Transverse colon (tissue), 3 donors: Measurements from ENCODE around the gene SLC37A3.

Experiments
- POLR2A ChIP-seq: fragments of 450-650 bp; IDR thresholded peaks from one replicate; pipeline ENCODE4 v1.6.1; 2016; ENCODE audit warnings: antibody characterized with exemption, mild to moderate bottlenecking, moderate library complexity
- TF ChIP-seq, protein P1 (sequence below), 5 experiments: fragments of 200-600 bp in 3 of 5; fragments of 450-650 bp in 2 of 5; sonication (generic) in 3 of 5; IDR thresholded peaks; 1 replicate in 2 of 5; 2 replicates in 3 of 5; pipeline ENCODE4 v1.5.1; 2016 to 2017; ENCODE audit warnings: antibody characterized with exemption in 5 of 5, inconsistent platforms in 3 of 5, mild to moderate bottlenecking in 2 of 5, moderate library complexity in 1 of 5

DNA sequence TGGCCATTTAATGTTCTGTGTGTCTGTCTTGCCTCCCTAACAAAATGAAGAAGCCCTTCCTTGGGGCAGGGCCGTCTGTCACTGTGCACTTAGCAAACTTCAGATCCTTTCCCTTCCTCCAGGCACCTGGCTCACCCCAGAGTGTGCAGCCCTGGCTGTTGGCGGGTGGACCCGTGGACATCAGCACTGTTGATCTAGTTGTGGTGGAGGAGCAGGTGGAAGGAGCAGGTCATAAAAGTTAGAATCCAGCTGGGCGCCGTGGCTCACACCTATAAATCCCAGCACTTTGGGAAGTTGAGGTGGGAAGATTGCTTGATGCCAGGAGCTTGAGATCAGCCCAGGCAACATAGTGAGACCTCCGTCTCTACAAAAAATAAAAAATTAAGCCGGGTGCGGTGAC is 18.2 kb upstream of the SLC37A3 start:
- TF ChIP-seq, protein P1, sequence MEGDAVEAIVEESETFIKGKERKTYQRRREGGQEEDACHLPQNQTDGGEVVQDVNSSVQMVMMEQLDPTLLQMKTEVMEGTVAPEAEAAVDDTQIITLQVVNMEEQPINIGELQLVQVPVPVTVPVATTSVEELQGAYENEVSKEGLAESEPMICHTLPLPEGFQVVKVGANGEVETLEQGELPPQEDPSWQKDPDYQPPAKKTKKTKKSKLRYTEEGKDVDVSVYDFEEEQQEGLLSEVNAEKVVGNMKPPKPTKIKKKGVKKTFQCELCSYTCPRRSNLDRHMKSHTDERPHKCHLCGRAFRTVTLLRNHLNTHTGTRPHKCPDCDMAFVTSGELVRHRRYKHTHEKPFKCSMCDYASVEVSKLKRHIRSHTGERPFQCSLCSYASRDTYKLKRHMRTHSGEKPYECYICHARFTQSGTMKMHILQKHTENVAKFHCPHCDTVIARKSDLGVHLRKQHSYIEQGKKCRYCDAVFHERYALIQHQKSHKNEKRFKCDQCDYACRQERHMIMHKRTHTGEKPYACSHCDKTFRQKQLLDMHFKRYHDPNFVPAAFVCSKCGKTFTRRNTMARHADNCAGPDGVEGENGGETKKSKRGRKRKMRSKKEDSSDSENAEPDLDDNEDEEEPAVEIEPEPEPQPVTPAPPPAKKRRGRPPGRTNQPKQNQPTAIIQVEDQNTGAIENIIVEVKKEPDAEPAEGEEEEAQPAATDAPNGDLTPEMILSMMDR (IDR thresholded peaks at IDR 0.05) = no peak
- no peak for TF ChIP-seq POLR2A
